ENCODE measurements around the gene KAT6B. TPM values are rescaled to one million over a fixed set of nuclear protein-coding genes. Genes with fewer than 3 reads are reported as not detected.

KAT6B gene
- total and polyA plus RNA-seq, 2 of the 8 experiments (the other 6 are each of a cell fraction or from before 2014, with no cell fraction given), result 7.3 to 30.8 TPM

DNA sequence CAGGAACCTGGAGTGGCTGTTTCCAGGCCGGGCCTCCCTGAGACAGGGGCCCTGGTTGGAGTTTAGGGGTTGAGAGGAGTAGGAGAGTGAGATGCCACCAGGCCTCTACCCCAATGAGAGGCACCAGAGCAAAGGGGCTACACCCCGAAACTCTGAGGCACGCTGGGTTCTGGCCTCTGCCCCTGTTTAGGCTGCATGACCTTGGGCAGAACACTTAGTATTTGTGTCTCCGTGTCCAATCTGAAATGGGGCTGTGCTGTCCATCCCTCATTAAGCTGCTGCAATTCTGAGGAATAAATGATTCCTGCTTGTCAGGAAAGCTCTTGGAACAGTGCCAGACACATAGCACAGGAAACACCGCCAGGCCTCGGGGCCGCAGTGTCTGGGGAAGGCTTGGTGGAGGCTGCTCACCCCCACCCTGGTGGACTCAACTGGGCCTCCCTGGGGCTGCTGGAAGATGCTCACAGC, 244.6 kb downstream of the KAT6B start:
- 95% methylated on average over 7 of the region's 7 CpGs; no CpG with 5 or more reads in 1 of the 2 experiments for WGBS, 2 experiments (ENCODE audit: extremely low coverage in 1 of 2, insufficient coverage in 1 of 2, insufficient read length in 1 of 2, insufficient replicate concordance in 2 of 2, low coverage in 1 of 2, low lambda C conversion rate in 2 of 2, missing lambda C conversion rate in 1 of 2)
- ChIA-PET CTCF (ENCODE audit: partially characterized antibody) (interaction anchor here (1.3 kb wide), 1 partner anchor 35 kb away, joined by 3 read pairs; no protein-coding TSS in a partner anchor), POLR2A (ENCODE audit: partially characterized antibody) (no interaction called here)
- Histone ChIP-seq H2BK5ac (ENCODE audit: low read depth, low read length) (no peak overlapping the region), H3K36me3 (ENCODE audit: control insufficient read depth in 2 of 4, insufficient read depth in 4 of 4, low read length in 3 of 4) (no peaks in the 10 kb centered on the region), H3K79me2 (ENCODE audit: control insufficient read depth in 1 of 2, insufficient read depth in 2 of 2, low read length in 2 of 2) (no peaks in the 10 kb centered on the region), H3K23ac (ENCODE audit: insufficient read length) (no peak overlapping the region), H3K4me3 (ENCODE audit: extremely low read depth in 1 of 4, insufficient read depth in 2 of 4, low read depth in 3 of 4, low read length in 4 of 4) (no peak overlapping the region), H3K79me1 (ENCODE audit: low read depth, low read length) (no peaks in the 10 kb centered on the region), H4K5ac (ENCODE audit: insufficient read length, low read depth, low read length) (no peak overlapping the region), H2BK20ac (ENCODE audit: low read length) (no peak overlapping the region), H3K4me2 (ENCODE audit: insufficient read depth in 1 of 2, low read depth in 2 of 2, low read length in 2 of 2) (no peak overlapping the region), H2AK5ac (ENCODE audit: low read depth, low read length) (no peak overlapping the region), H3K14ac (ENCODE audit: insufficient read length) (no peak overlapping the region), H4K91ac (replicated peaks; ENCODE audit: insufficient read length, low read length) (no peak overlapping the region), H3K27ac (ENCODE audit: low read depth, low read length) (no peak overlapping the region), H4K20me1 (replicated peaks in 1 of 2; ENCODE audit: control insufficient read depth in 1 of 2, insufficient read depth in 2 of 2, low read length in 2 of 2) (no peaks in the 10 kb centered on the region), H3K18ac (ENCODE audit: extremely low read depth, low read length) (no peak overlapping the region), H3K4ac (replicated peaks; ENCODE audit: insufficient read length, low read depth, low read length) (no peak overlapping the region), H3K9ac (replicated peaks in 1 of 4; ENCODE audit: extremely low read depth in 1 of 4, low read depth in 3 of 4, low read length in 3 of 4) (no peak overlapping the region), H3K56ac (replicated peaks; ENCODE audit: insufficient read length, low read depth, low read length) (no peak overlapping the region), H3K4me1 (replicated peaks in 1 of 4; ENCODE audit: control insufficient read depth in 3 of 4, insufficient read depth in 4 of 4, low read length in 3 of 4) (peaks cover 0 to 3% (median under 1%) of the 10 kb centered on the region in 4 experiments; a peak in 5 of 7 replicates), H4K8ac (ENCODE audit: extremely low read depth, insufficient read depth, low read length) (no peak overlapping the region; the same call in 1 of the 2 replicates), H3K27me3 (replicated peaks in 1 of 4; ENCODE audit: control insufficient read depth in 3 of 4, extremely low read depth in 1 of 4, insufficient read depth in 3 of 4, low read length in 3 of 4) (no peaks in the 10 kb centered on the region), H3K23me2 (ENCODE audit: low read depth, low read length) (no peaks in the 10 kb centered on the region), H2BK15ac (ENCODE audit: low read length) (no peak overlapping the region), H3K9me3 (ENCODE audit: insufficient read depth in 2 of 2, low read depth in 1 of 2, low read length in 1 of 2) (no peaks in the 10 kb centered on the region), H2AFZ (ENCODE audit: low read length) (no peak overlapping the region), H2BK12ac (ENCODE audit: low read depth, low read length) (no peak overlapping the region), H2BK120ac (replicated peaks; ENCODE audit: low read depth, low read length) (no peak overlapping the region)
- FAIRE-seq (no peak), DNase-seq (ENCODE audit: low read depth in 1 of 2, low spot score in 2 of 2) (no peak)
- TF ChIP-seq TEAD4 (IDR thresholded peaks at IDR 0.05; ENCODE audit: low read depth, low read length), result no peak
- no peak for TF ChIP-seq CTBP2 (IDR thresholded peaks at IDR 0.05; ENCODE audit: borderline replicate concordance, insufficient read depth, insufficient read length, low read length)
- no peak for TF ChIP-seq GTF2F1 (IDR thresholded peaks at IDR 0.05; ENCODE audit: borderline replicate concordance, low read depth, low read length)
- TF ChIP-seq CREB1 (IDR thresholded peaks at IDR 0.05), result no peak
- TF ChIP-seq, protein P1, sequence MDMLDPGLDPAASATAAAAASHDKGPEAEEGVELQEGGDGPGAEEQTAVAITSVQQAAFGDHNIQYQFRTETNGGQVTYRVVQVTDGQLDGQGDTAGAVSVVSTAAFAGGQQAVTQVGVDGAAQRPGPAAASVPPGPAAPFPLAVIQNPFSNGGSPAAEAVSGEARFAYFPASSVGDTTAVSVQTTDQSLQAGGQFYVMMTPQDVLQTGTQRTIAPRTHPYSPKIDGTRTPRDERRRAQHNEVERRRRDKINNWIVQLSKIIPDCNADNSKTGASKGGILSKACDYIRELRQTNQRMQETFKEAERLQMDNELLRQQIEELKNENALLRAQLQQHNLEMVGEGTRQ (IDR thresholded peaks at IDR 0.05; ENCODE audit: low read length), result no peak
- TF ChIP-seq CHD2 (IDR thresholded peaks at IDR 0.05; ENCODE audit: low read length), result no peak
- TF ChIP-seq ZNF274 (IDR thresholded peaks at IDR 0.05; ENCODE audit: borderline replicate concordance, extremely low read depth, low read length), result no peak
- TF ChIP-seq TBP (IDR thresholded peaks at IDR 0.05; ENCODE audit: low read depth, low read length), result no peak
- TF ChIP-seq BCL11A (IDR thresholded peaks at IDR 0.05; ENCODE audit: low read depth in 2 of 2, low read length in 2 of 2), result no peak
- TF ChIP-seq, protein P2, sequence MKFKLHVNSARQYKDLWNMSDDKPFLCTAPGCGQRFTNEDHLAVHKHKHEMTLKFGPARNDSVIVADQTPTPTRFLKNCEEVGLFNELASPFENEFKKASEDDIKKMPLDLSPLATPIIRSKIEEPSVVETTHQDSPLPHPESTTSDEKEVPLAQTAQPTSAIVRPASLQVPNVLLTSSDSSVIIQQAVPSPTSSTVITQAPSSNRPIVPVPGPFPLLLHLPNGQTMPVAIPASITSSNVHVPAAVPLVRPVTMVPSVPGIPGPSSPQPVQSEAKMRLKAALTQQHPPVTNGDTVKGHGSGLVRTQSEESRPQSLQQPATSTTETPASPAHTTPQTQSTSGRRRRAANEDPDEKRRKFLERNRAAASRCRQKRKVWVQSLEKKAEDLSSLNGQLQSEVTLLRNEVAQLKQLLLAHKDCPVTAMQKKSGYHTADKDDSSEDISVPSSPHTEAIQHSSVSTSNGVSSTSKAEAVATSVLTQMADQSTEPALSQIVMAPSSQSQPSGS (IDR thresholded peaks at IDR 0.05; ENCODE audit: low read length), result no peak
- no peak for TF ChIP-seq SP2 (IDR thresholded peaks at IDR 0.05; ENCODE audit: low read length)

Data from H1 (cell line).